PFSK-1 (cell line): ENCODE data around the gene ANKRD13B.

Source experiments
- FOXP2 ChIP-seq: optimal IDR thresholded peaks from 2 replicates; pipeline ENCODE3; 2011; ENCODE audit warnings: borderline replicate concordance, control low read depth, inconsistent platforms; ENCODE audit not compliant: insufficient read depth; ENCODE audit errors: extremely low read length, extremely low read depth
- POLR2AphosphoS5 ChIP-seq: IDR thresholded peaks from 2 replicates; pipeline ENCODE4 v1.6.1; 2012; ENCODE audit warnings: low read depth, mild to moderate bottlenecking, control low read depth, low read length, moderate library complexity
- SIN3A ChIP-seq: IDR thresholded peaks from 2 replicates; pipeline ENCODE4 v1.6.1; 2012; ENCODE audit warnings: mild to moderate bottlenecking, low read length, moderate library complexity, borderline replicate concordance; ENCODE audit not compliant: insufficient read depth
- TAF1 ChIP-seq: IDR thresholded peaks from 2 replicates; pipeline ENCODE4 v1.6.1; 2012; ENCODE audit warnings: low read length, control low read depth, borderline replicate concordance; ENCODE audit not compliant: insufficient read depth
- TF ChIP-seq, protein P1 (sequence below), 2 experiments: IDR thresholded peaks; 2 replicates each; pipeline versions ENCODE4 v1.6.1 to v1.8.0; 2011 to 2012; ENCODE audit warnings: low read depth in 2 of 2, low read length in 2 of 2, control low read depth in 1 of 2, inconsistent platforms in 1 of 2, mild to moderate bottlenecking in 1 of 2, moderate library complexity in 1 of 2; ENCODE audit not compliant: insufficient read depth in 1 of 2

ANKRD13B gene

DNA sequence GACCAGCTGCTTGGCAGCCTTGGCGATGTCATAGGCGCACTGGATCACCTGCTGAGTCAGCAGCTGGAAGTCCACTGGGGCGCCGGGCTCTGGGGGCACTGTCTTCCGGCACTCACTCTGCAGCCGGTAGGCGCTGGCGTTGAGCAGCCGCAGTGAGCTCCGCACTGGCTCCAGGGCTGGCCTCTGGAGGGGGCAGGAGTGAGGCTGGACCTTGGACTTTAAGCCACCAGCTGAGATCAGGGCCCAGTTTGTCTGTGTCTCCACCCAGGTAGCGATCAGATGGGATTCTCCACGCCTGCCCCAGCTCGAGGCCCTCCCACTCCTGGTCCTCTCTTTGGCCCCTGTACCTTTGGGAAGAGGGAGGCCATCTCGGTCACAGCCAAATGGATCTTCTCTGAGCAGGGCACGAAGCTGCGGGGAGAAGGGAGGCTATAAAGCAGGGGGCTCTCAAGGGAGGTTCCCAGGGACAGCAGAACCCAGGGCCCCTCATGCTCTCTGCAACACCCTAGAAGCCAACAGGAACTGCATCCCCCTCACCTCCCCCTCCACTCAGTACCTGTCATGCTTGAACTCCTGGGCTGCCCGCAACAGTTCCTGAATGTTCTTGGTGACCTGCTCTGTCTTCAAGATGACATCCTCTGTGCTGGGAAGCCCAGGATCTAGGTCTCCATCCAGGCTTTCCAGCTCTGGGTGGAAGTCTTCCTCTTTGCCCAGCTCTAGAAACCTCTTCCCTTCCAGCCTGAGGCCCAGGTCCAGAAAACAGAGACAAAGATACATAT lies 18.0 kb upstream of the ANKRD13B start:
- no peak for TF ChIP-seq FOXP2
- no peak for TF ChIP-seq POLR2AphosphoS5
- no peak for TF ChIP-seq TAF1
- TF ChIP-seq, protein P1, sequence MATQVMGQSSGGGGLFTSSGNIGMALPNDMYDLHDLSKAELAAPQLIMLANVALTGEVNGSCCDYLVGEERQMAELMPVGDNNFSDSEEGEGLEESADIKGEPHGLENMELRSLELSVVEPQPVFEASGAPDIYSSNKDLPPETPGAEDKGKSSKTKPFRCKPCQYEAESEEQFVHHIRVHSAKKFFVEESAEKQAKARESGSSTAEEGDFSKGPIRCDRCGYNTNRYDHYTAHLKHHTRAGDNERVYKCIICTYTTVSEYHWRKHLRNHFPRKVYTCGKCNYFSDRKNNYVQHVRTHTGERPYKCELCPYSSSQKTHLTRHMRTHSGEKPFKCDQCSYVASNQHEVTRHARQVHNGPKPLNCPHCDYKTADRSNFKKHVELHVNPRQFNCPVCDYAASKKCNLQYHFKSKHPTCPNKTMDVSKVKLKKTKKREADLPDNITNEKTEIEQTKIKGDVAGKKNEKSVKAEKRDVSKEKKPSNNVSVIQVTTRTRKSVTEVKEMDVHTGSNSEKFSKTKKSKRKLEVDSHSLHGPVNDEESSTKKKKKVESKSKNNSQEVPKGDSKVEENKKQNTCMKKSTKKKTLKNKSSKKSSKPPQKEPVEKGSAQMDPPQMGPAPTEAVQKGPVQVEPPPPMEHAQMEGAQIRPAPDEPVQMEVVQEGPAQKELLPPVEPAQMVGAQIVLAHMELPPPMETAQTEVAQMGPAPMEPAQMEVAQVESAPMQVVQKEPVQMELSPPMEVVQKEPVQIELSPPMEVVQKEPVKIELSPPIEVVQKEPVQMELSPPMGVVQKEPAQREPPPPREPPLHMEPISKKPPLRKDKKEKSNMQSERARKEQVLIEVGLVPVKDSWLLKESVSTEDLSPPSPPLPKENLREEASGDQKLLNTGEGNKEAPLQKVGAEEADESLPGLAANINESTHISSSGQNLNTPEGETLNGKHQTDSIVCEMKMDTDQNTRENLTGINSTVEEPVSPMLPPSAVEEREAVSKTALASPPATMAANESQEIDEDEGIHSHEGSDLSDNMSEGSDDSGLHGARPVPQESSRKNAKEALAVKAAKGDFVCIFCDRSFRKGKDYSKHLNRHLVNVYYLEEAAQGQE (IDR thresholded peaks at IDR 0.05; ENCODE audit: insufficient read depth in 1 of 2, low read depth in 2 of 2, low read length in 2 of 2), result no peak
- no peak for TF ChIP-seq SIN3A

DNA sequence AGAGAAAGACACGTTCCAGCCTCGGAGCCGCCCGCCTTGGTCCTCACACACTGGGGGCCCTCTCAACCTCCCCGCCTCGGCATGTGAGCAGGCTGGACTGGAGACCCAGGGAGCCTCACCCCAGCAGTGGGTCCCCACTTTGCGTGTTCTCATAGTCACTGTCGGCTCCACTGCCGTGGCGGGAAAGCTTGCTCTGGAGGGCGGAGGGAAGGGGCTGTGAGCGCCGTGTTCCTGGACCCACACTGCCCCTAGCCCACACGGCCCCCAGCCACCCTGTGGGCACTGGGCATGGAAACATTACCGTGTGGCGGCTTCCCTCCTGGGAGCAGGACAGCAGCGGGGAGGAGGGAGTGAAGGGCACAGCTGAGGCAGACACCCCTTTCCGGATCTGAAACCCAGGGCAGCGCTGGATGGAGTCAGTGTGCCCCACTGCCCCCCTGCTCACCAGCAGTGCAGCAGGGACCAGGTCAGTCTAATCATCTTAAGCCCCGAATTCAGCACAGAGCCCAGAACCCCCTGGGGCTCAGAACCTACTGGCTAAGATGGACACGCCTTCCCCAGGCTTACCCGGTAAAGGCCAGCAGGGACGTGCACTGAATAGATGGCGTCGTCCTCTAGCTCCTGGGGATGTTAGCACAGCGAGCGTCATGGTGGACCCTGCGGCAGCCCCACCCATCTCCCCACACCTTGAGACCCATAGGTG lies 17.3 kb upstream of the ANKRD13B start:
- TF ChIP-seq TAF1, result no peak
- no peak for TF ChIP-seq POLR2AphosphoS5

DNA sequence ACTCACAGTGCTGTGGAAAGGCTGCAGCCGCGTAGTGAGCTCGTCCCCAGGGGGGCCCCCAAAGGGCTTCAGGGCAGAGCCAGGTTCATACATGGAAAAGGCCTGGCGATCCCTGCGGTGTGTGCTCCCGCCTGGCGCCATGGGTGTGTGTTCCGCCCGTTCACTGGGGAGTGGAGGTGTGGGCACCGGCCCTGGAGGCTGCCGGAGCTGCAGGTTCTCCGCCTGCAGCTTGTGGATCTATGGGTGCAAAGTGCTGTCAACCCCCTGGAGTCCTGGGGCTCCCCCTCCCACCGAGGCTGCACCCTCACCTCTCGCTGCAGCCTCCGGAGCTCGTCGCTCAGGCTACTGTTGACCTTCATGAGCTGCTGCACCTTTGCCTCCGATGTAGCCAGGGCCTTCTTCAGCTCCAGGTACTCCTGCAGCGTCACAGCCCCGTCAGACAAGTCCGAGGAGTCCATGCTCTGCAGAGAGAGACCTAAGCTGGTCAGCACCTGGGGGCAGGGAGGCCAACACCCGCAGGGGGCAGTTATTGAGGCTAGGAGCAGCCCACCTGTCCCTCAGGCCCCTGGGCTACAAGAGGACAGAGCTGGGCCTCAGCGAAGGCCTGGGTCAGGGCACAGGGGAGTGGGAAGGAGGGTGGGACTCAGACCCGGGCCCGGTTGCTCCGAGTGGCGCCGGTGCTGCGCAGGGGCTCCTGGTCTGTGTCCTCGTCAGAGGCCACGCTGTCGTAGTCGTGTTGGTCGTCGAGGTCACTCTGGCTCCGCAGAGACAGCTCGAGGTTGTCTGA lies 16.5 kb upstream of the ANKRD13B start:
- no peak for TF ChIP-seq POLR2AphosphoS5
- no peak for TF ChIP-seq TAF1
- no peak for TF ChIP-seq FOXP2
- no peak for TF ChIP-seq SIN3A
- TF ChIP-seq, protein P1 (IDR thresholded peaks at IDR 0.05; ENCODE audit: insufficient read depth in 1 of 2, low read depth in 2 of 2, low read length in 2 of 2), result no peak

DNA sequence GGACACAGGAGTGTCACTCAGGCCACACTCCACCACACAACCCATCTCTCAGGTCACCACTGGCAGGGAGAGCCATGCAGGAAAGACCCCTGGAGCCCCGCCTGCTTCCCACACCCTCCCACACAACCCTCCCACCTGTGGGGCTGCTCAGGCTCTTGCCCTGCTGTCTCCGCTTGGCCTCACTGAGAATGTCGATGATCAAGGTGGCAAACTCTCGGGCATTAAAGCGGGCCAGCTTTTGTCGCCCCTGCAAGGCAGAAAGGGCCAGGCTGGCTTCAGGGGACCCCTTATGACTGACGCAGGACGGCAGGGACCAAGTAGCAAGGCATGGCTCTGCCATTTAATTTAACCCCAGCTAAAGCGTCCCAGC lies 15.9 kb upstream of the ANKRD13B start:
- no peak for TF ChIP-seq POLR2AphosphoS5
- TF ChIP-seq TAF1, result no peak
- TF ChIP-seq, protein P1 (IDR thresholded peaks at IDR 0.05; ENCODE audit: insufficient read depth in 1 of 2, low read depth in 2 of 2, low read length in 2 of 2), result no peak
- TF ChIP-seq SIN3A, result no peak
- TF ChIP-seq FOXP2, result no peak

DNA sequence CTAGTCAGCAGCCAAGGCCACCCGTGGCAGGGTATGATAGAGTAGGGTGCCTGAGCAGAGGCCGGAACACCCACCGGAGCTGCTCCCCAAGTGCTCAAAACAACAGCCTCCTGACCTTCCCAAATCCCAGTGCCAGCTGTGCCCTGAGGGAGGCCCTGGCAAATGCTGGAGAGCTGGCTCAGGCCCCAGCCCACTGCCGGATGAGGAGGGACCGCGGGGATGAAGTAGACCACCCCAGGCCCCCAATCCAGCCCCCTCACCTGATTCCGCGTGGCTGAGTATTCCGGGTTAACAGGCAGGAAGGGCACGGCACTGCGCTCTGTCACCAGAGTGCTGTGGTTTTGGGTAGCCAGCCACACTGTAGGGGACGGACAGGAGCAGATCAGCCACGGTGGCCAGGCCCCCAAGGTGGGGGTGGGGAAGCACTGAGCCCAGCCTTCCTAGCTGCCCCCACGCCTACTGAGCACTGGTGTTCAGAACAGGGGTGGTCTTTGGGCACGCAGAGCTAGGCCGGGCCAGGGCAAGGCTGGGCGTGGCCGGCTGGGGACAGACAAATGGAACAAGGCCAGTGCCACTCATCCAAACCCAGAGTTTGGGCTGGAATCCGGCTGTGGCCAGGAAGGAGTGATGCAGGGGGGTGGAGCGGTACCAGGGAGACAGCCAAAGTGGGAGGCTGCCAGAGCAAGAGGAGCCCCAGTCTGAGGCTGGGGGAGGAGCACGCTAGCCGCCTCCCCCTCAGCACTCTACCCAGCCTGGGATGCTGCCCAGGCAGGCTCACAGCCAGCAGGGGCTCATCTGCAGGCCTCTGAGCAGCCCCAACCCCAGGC lies 15.3 kb upstream of the ANKRD13B start:
- TF ChIP-seq FOXP2 (no peak), TAF1 (no peak), POLR2AphosphoS5 (no peak), SIN3A (no peak)
- TF ChIP-seq, protein P1 (IDR thresholded peaks at IDR 0.05; ENCODE audit: insufficient read depth in 1 of 2, low read depth in 2 of 2, low read length in 2 of 2), result no peak
